Measurements from ENCODE around the gene AGAP3.

DNA sequence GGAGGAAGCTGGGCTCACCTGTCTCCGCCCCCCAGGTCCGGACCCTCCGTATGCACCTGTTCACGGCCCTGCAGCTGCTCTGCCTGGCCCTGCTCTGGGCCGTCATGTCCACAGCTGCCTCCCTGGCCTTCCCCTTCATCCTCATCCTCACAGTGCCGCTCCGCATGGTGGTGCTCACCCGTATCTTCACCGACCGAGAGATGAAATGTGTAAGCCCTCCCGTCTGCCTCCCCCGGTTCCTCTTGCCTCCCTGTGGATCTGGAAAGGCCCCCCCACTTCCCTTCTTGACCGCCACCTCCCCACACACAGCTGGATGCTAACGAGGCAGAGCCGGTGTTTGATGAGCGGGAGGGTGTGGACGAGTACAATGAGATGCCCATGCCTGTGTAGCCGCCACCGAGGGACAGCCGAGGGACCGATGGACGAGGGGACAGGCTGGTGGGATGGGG lies 10.3 kb upstream of the AGAP3 start:
- TF ChIP-seq, protein P1, sequence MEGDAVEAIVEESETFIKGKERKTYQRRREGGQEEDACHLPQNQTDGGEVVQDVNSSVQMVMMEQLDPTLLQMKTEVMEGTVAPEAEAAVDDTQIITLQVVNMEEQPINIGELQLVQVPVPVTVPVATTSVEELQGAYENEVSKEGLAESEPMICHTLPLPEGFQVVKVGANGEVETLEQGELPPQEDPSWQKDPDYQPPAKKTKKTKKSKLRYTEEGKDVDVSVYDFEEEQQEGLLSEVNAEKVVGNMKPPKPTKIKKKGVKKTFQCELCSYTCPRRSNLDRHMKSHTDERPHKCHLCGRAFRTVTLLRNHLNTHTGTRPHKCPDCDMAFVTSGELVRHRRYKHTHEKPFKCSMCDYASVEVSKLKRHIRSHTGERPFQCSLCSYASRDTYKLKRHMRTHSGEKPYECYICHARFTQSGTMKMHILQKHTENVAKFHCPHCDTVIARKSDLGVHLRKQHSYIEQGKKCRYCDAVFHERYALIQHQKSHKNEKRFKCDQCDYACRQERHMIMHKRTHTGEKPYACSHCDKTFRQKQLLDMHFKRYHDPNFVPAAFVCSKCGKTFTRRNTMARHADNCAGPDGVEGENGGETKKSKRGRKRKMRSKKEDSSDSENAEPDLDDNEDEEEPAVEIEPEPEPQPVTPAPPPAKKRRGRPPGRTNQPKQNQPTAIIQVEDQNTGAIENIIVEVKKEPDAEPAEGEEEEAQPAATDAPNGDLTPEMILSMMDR (IDR thresholded peaks at IDR 0.05 in 2 of 3, conservative IDR thresholded peaks at IDR 0.05 in 1 of 3; ENCODE audit: borderline replicate concordance in 1 of 3, insufficient read depth in 1 of 3, low read depth in 2 of 3, low read length in 2 of 3) = no peak
- TF ChIP-seq, protein P2, sequence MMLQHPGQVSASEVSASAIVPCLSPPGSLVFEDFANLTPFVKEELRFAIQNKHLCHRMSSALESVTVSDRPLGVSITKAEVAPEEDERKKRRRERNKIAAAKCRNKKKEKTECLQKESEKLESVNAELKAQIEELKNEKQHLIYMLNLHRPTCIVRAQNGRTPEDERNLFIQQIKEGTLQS (IDR thresholded peaks at IDR 0.05) = no peak
- TF ChIP-seq SRF (IDR thresholded peaks at IDR 0.05; ENCODE audit: low read depth) (no peak), POLR2A (IDR thresholded peaks at IDR 0.05; ENCODE audit: borderline replicate concordance, extremely low read depth, insufficient read depth, insufficient read length) (no peak), EZH2 (IDR thresholded peaks at IDR 0.05) (no peak), RAD21 (IDR thresholded peaks at IDR 0.05; ENCODE audit: low read depth) (no peak), POLR2AphosphoS5 (IDR thresholded peaks at IDR 0.05; ENCODE audit: low read depth, low read length) (no peak), ZNF274 (IDR thresholded peaks at IDR 0.05; ENCODE audit: low read depth, low read length) (no peak), SIN3A (IDR thresholded peaks at IDR 0.05; ENCODE audit: low read depth) (no peak), FOSL1 (IDR thresholded peaks at IDR 0.05; ENCODE audit: low read depth) (no peak), CEBPB (IDR thresholded peaks at IDR 0.05; ENCODE audit: low read depth) (no peak), JUND (IDR thresholded peaks at IDR 0.05) (no peak)
- TF ChIP-seq, protein P3, sequence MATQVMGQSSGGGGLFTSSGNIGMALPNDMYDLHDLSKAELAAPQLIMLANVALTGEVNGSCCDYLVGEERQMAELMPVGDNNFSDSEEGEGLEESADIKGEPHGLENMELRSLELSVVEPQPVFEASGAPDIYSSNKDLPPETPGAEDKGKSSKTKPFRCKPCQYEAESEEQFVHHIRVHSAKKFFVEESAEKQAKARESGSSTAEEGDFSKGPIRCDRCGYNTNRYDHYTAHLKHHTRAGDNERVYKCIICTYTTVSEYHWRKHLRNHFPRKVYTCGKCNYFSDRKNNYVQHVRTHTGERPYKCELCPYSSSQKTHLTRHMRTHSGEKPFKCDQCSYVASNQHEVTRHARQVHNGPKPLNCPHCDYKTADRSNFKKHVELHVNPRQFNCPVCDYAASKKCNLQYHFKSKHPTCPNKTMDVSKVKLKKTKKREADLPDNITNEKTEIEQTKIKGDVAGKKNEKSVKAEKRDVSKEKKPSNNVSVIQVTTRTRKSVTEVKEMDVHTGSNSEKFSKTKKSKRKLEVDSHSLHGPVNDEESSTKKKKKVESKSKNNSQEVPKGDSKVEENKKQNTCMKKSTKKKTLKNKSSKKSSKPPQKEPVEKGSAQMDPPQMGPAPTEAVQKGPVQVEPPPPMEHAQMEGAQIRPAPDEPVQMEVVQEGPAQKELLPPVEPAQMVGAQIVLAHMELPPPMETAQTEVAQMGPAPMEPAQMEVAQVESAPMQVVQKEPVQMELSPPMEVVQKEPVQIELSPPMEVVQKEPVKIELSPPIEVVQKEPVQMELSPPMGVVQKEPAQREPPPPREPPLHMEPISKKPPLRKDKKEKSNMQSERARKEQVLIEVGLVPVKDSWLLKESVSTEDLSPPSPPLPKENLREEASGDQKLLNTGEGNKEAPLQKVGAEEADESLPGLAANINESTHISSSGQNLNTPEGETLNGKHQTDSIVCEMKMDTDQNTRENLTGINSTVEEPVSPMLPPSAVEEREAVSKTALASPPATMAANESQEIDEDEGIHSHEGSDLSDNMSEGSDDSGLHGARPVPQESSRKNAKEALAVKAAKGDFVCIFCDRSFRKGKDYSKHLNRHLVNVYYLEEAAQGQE (IDR thresholded peaks at IDR 0.05; ENCODE audit: low read depth) = no peak
